HG03565 (cell line): ENCODE data around the gene KAZALD1.

Experiments
- ATAC-seq: cut with Tn5 transposase; IDR thresholded peaks from one replicate; pipeline ENCODE4 v1.9.1; 2021; ENCODE audit warnings: mild to moderate bottlenecking, moderate library complexity; ENCODE audit not compliant: unreplicated experiment

Gene KAZALD1

GRCh38 chr10:101094121-101094879 is 32.5 kb downstream of the KAZALD1 start:
- ATAC-seq: no peak

- no peak for ATAC-seq
These were observed 33.2 kb downstream of the KAZALD1 start for GRCh38 chr10:101095004-101095403.

- no peak for ATAC-seq
These were observed 33.9 kb downstream of the KAZALD1 start for GRCh38 chr10:101095550-101096213.

- ATAC-seq: no peak
These were observed 34.6 kb downstream of the KAZALD1 start for GRCh38 chr10:101096378-101096777.

- no peak for ATAC-seq
These were observed 36.1 kb downstream of the KAZALD1 start for GRCh38 chr10:101097881-101098280.

- no peak for ATAC-seq
These were observed 38.1 kb downstream of the KAZALD1 start for GRCh38 chr10:101099901-101100300.

GRCh38 chr10:101101372-101101881 is 39.6 kb downstream of the KAZALD1 start:
- no peak for ATAC-seq

GRCh38 chr10:101103430-101103829 is 41.6 kb downstream of the KAZALD1 start:
- ATAC-seq: no peak

- no peak for ATAC-seq
These were observed 44.6 kb downstream of the KAZALD1 start for GRCh38 chr10:101106351-101106750.

- ATAC-seq: no peak
These were observed 46.0 kb downstream of the KAZALD1 start for GRCh38 chr10:101107771-101108170.

- ATAC-seq: no peak
These were observed 49.2 kb downstream of the KAZALD1 start for GRCh38 chr10:101110856-101111523.

- no peak for ATAC-seq
These were observed 49.8 kb downstream of the KAZALD1 start for GRCh38 chr10:101111547-101111946.

- no peak for ATAC-seq
These were observed 51.2 kb downstream of the KAZALD1 start for GRCh38 chr10:101112799-101113594.

- no peak for ATAC-seq
These were observed 52.2 kb downstream of the KAZALD1 start for GRCh38 chr10:101113890-101114403.

- no peak for ATAC-seq
These were observed 52.9 kb downstream of the KAZALD1 start for GRCh38 chr10:101114646-101115045.
